ENCODE measurements around the gene PYGB.

PYGB gene

DNA sequence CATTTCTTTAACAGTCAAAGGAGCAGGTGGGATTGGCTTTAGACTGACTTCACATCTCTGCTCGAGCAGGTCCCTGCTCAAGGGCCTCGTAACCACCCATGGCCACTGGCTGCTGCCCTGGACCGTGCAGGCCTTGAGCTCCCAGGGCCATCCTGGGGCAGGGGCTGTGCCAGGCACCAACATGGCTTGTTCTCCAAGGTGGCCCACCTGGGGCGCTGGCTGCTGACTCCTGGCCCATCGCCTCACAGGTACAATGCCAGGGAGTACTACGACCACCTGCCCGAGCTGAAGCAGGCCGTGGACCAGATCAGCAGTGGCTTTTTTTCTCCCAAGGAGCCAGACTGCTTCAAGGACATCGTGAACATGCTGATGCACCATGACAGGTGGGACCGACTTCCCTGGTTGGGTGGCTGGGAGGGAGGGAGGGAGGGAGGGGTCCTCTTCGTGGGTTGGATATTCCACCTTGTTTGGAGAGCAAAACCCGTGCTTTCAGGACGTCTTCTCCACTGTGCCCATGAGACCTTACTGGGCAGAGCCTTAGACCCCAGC lies 46.1 kb downstream of the PYGB start:
- no peaks in the 10 kb centered on the region for H3K4me1 ChIP-seq (ENCODE audit: control insufficient read depth in 1 of 2, insufficient read depth in 1 of 2, low read depth in 1 of 2, low read length in 1 of 2)
- H3K27me3 ChIP-seq: no peaks in the 10 kb centered on the region
- H3K4me3 ChIP-seq (ENCODE audit: low read depth in 1 of 2, low read length in 1 of 2): no peak overlapping the region
- H3K9me3 ChIP-seq: no peaks in the 10 kb centered on the region
- TF ChIP-seq, protein P1, sequence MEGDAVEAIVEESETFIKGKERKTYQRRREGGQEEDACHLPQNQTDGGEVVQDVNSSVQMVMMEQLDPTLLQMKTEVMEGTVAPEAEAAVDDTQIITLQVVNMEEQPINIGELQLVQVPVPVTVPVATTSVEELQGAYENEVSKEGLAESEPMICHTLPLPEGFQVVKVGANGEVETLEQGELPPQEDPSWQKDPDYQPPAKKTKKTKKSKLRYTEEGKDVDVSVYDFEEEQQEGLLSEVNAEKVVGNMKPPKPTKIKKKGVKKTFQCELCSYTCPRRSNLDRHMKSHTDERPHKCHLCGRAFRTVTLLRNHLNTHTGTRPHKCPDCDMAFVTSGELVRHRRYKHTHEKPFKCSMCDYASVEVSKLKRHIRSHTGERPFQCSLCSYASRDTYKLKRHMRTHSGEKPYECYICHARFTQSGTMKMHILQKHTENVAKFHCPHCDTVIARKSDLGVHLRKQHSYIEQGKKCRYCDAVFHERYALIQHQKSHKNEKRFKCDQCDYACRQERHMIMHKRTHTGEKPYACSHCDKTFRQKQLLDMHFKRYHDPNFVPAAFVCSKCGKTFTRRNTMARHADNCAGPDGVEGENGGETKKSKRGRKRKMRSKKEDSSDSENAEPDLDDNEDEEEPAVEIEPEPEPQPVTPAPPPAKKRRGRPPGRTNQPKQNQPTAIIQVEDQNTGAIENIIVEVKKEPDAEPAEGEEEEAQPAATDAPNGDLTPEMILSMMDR (IDR thresholded peaks at IDR 0.05): no peak
- H3K27ac ChIP-seq: no peak overlapping the region
- peaks cover 77% of the 10 kb centered on the region for H3K36me3 ChIP-seq

DNA sequence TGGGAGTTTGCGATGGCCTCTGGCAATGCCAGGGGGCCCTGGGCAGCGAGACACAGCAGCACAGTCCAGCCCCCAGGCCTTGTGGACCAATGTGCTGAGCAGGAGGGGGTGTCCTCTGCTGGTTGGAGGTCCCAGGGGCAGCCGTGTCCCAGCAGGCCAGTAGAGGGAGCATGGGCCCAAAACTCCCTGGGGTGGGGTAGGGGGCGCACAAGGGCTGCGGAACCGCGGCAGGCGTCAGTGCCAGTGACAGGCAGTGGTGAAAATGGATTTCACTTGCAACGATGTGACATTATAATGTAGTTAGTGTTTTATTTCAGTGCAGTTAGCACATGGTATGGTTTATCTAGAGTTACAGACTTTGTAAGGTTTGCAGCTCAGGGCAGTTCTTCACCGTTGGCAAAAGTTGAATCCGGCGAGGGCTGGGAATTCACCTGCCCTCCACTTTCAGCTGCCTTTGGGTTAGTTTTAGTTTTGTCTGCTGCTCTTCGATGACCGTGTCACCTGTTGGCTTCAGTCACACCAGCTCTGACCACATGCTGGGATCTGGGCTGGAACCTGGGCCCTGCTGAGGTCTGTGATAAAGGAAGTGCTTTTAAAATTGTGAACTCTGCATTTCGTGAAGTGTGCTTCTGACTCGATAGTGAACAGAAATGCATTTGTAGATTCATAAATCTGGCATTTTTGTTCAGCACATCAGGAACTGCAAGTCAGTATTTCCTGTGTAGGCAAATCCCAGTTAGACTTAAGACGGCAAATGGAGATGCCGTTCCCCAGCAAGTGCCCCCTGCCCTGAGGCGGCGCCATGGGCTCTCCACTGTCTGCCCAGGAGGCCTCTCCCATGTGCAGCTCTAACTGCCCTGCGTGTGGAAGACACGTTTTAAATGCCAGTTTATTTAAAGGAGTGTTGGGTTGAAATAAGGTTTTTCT lies 46.8 kb downstream of the PYGB start:
- Histone ChIP-seq H3K36me3 (peaks cover 73% of the 10 kb centered on the region), H3K27me3 (no peaks in the 10 kb centered on the region), H3K4me1 (ENCODE audit: control insufficient read depth in 1 of 2, insufficient read depth in 1 of 2, low read depth in 1 of 2, low read length in 1 of 2) (no peaks in the 10 kb centered on the region), H3K9me3 (no peaks in the 10 kb centered on the region), H3K4me3 (ENCODE audit: low read depth in 1 of 2, low read length in 1 of 2) (no peak overlapping the region), H3K27ac (no peak overlapping the region)
- TF ChIP-seq, protein P1 (IDR thresholded peaks at IDR 0.05): no peak

DNA sequence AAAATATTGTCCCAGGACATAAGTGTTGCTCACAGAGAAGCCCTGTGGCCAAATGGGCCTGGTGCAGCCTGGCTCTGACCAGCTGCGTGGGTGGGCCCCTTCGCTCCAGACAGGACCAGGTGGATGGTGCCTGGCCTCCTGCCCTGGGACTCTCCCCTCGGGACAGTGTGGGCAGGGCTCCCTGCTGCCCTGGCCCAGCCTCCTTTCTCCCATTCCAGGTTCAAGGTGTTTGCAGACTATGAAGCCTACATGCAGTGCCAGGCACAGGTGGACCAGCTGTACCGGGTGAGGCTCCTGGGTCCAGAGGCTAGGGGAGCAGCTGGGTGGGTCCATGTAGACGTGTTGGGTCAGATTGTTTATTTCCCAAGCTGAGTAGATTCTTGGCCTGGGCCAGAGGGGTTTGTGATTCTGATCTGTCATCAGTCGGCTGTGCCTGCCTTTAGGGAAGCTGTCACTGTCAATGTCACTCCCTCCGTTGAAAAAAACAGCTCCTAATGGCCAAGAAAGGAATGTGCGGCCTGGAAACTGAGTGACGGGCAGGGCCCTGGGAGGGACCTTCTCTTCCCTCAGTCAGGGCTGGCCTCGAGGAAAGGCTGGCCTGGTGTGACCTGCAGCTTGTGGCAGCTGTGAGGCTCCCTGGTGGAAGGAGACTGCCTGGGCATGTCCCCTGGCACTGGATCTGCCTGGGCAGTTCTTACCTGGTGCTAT lies 47.7 kb downstream of the PYGB start:
- H3K27ac ChIP-seq: no peak overlapping the region
- TF ChIP-seq, protein P1 (IDR thresholded peaks at IDR 0.05): no peak
- H3K27me3 ChIP-seq: no peaks in the 10 kb centered on the region
- no peaks in the 10 kb centered on the region for H3K4me1 ChIP-seq (ENCODE audit: control insufficient read depth in 1 of 2, insufficient read depth in 1 of 2, low read depth in 1 of 2, low read length in 1 of 2)
- no peaks in the 10 kb centered on the region for H3K9me3 ChIP-seq
- no peak overlapping the region for H3K4me3 ChIP-seq (ENCODE audit: low read depth in 1 of 2, low read length in 1 of 2)
- H3K36me3 ChIP-seq: peaks cover 65% of the 10 kb centered on the region

DNA sequence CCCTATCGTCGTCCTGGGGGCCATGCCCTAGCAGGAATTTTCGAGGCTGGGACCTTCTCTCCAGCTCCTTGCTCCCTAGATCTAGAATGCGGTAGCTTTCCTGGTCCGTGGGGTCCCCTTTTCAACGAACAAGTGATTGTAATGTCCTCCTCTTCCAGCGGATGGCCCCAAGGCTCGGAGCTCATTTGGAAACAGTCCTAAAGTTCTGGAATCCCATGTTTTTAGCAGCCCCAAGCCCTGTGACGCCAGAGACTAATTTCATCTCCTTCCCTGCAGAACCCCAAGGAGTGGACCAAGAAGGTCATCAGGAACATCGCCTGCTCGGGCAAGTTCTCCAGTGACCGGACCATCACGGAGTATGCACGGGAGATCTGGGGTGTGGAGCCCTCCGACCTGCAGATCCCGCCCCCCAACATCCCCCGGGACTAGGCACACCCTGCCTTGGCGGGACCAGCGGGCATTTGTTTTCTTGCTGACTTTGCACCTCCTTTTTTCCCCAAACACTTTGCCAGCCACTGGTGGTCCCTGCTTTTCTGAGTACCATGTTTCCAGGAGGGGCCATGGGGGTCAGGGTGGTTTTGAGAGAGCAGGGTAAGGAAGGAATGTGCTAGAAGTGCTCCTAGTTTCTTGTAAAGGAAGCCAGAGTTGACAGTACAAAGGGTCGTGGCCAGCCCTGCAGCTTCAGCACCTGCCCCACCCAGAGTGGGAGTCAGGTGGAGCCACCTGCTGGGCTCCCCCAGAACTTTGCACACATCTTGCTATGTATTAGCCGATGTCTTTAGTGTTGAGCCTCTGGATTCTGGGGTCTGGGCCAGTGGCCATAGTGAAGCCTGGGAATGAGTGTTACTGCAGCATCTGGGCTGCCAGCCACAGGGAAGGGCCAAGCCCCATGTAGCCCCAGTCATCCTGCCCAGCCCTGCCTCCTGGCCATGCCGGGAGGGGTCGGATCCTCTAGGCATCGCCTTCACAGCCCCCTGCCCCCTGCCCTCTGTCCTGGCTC lies 48.5 kb downstream of the PYGB start:
- H3K27me3 ChIP-seq: no peaks in the 10 kb centered on the region
- TF ChIP-seq, protein P1 (IDR thresholded peaks at IDR 0.05): no peak
- H3K36me3 ChIP-seq: peaks cover 60% of the 10 kb centered on the region
- H3K4me1 ChIP-seq (ENCODE audit: control insufficient read depth in 1 of 2, insufficient read depth in 1 of 2, low read depth in 1 of 2, low read length in 1 of 2): no peaks in the 10 kb centered on the region
- H3K27ac ChIP-seq: no peak overlapping the region
- no peak overlapping the region for H3K4me3 ChIP-seq (ENCODE audit: low read depth in 1 of 2, low read length in 1 of 2)
- H3K9me3 ChIP-seq: no peaks in the 10 kb centered on the region
